Prostate gland (tissue), 2 donors: Measurements from ENCODE around the gene OR5B17. TPM values are rescaled to one million over a fixed set of nuclear protein-coding genes. Genes with fewer than 3 reads are reported as not detected.

ENCODE experiments used
- DNase-seq: peaks from one replicate; pipeline ENCODE4 v3.0.0-alpha.2; 2019; ENCODE audit warnings: low spot score
- H3K27ac ChIP-seq, 2 donors: fragments of 200-600 bp; sonication (generic); 2 replicates each; pipeline ENCODE4 v1.5.1; 2017 to 2019
- H3K27me3 ChIP-seq: fragments of 200-600 bp; sonication (generic); replicated peaks from 2 replicates; pipeline ENCODE4 v1.5.1; 2019; ENCODE audit not compliant: insufficient read depth
- H3K36me3 ChIP-seq, 2 donors: fragments of 200-600 bp; sonication (generic); 1 replicate in 1 of 2; 2 replicates in 1 of 2; pipeline versions ENCODE4 v1.5.1 to v1.8.1; 2017 to 2019
- H3K4me1 ChIP-seq: fragments of 200-600 bp; sonication (generic); replicated peaks from 2 replicates; pipeline ENCODE4 v1.5.1; 2019
- H3K4me3 ChIP-seq, 2 donors: fragments of 200-600 bp; sonication (generic); 2 replicates each; pipeline ENCODE4 v1.5.1; 2017 to 2019
- H3K9me3 ChIP-seq: fragments of 200-600 bp; sonication (generic); 2 replicates; pipeline ENCODE4 v1.5.1; 2017
- POLR2A ChIP-seq: fragments of 450-650 bp; IDR thresholded peaks from one replicate; pipeline ENCODE4 v1.6.1; 2016; ENCODE audit warnings: antibody characterized with exemption, mild to moderate bottlenecking
- POLR2AphosphoS5 ChIP-seq: sonication (generic); formaldehyde crosslinking; IDR thresholded peaks from one replicate; pipeline ENCODE4 v1.6.1; 2017; ENCODE audit warnings: antibody characterized with exemption
- WGBS: methylation state at CpG from one replicate; pipeline ENCODE4 v1.1.5; 2018; 5-methylcytosine and 5-hydroxymethylcytosine counted together
- intact Hi-C: fragments of 100-400 bp; cut with DNase I; formaldehyde crosslinking; loops from one replicate; pipeline ENCODE4 v1.14.2; 2022
- total RNA-seq, 2 donors: library from RNA; depleted of rRNA; stranded (reverse); fragments of >200 nt; gene quantifications; one replicate each; pipeline ENCODE4 v1.1.0, GENCODE V29; 2016
- TF ChIP-seq, protein P1 (sequence below), 4 experiments: fragments of 200-600 bp in 2 of 4; fragments of 450-650 bp in 2 of 4; sonication (generic) in 2 of 4; IDR thresholded peaks; 1 replicate in 3 of 4; 2 replicates in 1 of 4; pipeline ENCODE4 v1.5.1; 2016 to 2019; ENCODE audit warnings: antibody characterized with exemption in 4 of 4, mild to moderate bottlenecking in 2 of 4, moderate library complexity in 2 of 4

Gene OR5B17
- total RNA-seq, 2 donors from 2014 or later = not detected

DNA sequence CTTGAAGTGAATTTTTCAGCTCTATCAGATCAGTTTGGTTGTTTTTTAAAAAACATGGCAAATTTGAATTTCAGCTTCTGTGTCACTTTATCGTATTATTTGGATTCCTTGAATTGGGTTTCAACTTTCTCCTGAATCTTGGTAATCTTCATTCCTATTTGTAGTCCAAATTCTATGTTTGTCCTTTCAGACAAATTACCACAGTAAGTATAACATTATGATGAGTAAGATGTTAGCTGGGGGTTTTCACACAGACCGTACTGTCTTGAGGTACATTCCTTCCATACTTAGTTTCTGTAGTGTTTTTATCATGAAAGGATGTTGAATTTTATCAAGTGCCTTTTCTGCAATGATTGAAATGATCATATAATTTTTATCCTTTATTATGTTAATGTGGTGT, 28.0 kb downstream of the OR5B17 start:
- 80% methylated on average over 2 of the region's 2 CpGs for WGBS
- no peaks in the 10 kb centered on the region for H3K9me3 ChIP-seq
- H3K27ac ChIP-seq = no peak overlapping the region
- no peaks in the 10 kb centered on the region for H3K4me1 ChIP-seq
- no peaks in the 10 kb centered on the region for H3K27me3 ChIP-seq
- H3K4me3 ChIP-seq = no peak overlapping the region
- no peaks in the 10 kb centered on the region for H3K36me3 ChIP-seq
- intact Hi-C loops = no loop called here
- no peak for DNase-seq
- TF ChIP-seq, protein P1, sequence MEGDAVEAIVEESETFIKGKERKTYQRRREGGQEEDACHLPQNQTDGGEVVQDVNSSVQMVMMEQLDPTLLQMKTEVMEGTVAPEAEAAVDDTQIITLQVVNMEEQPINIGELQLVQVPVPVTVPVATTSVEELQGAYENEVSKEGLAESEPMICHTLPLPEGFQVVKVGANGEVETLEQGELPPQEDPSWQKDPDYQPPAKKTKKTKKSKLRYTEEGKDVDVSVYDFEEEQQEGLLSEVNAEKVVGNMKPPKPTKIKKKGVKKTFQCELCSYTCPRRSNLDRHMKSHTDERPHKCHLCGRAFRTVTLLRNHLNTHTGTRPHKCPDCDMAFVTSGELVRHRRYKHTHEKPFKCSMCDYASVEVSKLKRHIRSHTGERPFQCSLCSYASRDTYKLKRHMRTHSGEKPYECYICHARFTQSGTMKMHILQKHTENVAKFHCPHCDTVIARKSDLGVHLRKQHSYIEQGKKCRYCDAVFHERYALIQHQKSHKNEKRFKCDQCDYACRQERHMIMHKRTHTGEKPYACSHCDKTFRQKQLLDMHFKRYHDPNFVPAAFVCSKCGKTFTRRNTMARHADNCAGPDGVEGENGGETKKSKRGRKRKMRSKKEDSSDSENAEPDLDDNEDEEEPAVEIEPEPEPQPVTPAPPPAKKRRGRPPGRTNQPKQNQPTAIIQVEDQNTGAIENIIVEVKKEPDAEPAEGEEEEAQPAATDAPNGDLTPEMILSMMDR (IDR thresholded peaks at IDR 0.05) = no peak
- TF ChIP-seq POLR2AphosphoS5 (no peak), POLR2A (no peak)

DNA sequence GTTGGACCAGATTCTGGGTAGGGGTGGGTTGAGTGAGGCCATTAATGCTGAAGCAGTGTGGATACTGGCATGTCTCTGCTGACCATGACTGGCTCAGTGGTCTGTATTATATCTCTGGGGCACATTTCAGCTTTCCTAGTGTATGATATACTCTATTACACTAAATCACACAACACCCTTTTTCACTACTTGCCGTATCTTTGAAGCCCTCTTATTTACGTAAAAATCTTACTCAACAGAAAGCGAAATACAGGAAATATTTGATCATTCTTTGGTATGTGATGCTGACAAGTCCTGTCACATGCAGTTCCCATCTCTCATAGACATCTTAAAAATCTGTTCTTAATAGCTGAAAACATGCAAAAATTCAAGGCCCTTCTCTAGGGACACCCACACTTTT, 40.3 kb downstream of the OR5B17 start:
- Histone ChIP-seq H3K27ac (no peak overlapping the region), H3K4me3 (no peak overlapping the region), H3K4me1 (no peaks in the 10 kb centered on the region), H3K36me3 (no peaks in the 10 kb centered on the region), H3K9me3 (no peaks in the 10 kb centered on the region), H3K27me3 (no peaks in the 10 kb centered on the region)
- intact Hi-C loops = no loop called here
- TF ChIP-seq POLR2AphosphoS5 (no peak), POLR2A (no peak)
- TF ChIP-seq, protein P1 (IDR thresholded peaks at IDR 0.05) = no peak
- WGBS = 62% methylated on average over 3 of the region's 3 CpGs
- no peak for DNase-seq

DNA sequence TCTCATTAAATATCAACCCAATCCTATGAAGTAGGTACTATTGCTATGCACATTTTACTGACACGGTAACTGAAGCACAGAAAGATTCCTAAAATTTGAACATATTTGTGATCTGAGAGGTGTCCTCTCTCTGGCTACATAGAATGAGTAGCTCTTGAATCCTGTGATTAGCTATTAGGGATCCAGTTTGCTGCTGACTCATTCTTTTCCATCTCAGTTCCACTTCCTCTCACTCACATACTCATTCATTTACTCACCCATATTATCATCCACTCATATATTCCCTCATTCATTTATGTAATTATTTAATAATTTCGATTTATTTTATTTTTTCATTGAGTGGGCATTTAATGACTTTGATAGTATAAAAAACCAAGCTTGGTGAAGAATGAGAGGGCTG, 42.7 kb downstream of the OR5B17 start:
- no peak for DNase-seq
- H3K27me3 ChIP-seq = no peaks in the 10 kb centered on the region
- intact Hi-C loops = no loop called here
- no peak overlapping the region for H3K27ac ChIP-seq
- H3K36me3 ChIP-seq = no peaks in the 10 kb centered on the region
- WGBS = 78% methylated on average over 2 of the region's 2 CpGs
- no peak overlapping the region for H3K4me3 ChIP-seq
- TF ChIP-seq POLR2A (no peak), POLR2AphosphoS5 (no peak)
- TF ChIP-seq, protein P1 (IDR thresholded peaks at IDR 0.05) = no peak
- no peaks in the 10 kb centered on the region for H3K9me3 ChIP-seq
- no peaks in the 10 kb centered on the region for H3K4me1 ChIP-seq

Other genes starting within 250 kb of the OR5B17 start
- not detected for gene OR9I1, start 233.5 kb downstream of the OR5B17 start, total RNA-seq
- under 1 TPM in 1 of 2 donors, not detected in 1; 0.34 TPM for gene OR9Q2, start 170.0 kb downstream of the OR5B17 start, total RNA-seq
- not detected for gene OR1S2, start 154.9 kb downstream of the OR5B17 start, total RNA-seq
- gene OR1S1, start 146.3 kb downstream of the OR5B17 start, total RNA-seq = not detected
- not detected for gene OR10Q1, start 130.2 kb downstream of the OR5B17 start, total RNA-seq
- not detected for gene OR10W1, start 90.8 kb downstream of the OR5B17 start, total RNA-seq
- not detected for gene OR5B3, start 47.8 kb upstream of the OR5B17 start, total RNA-seq
- gene OR5B2, start 69.1 kb upstream of the OR5B17 start, total RNA-seq = not detected
- not detected for gene OR5B12, start 83.2 kb upstream of the OR5B17 start, total RNA-seq
- gene OR5B21, start 149.0 kb upstream of the OR5B17 start, total RNA-seq = not detected
- gene LPXN, start 216.8 kb upstream of the OR5B17 start, total RNA-seq = 1 to 10 TPM; 5.4 to 9.4 TPM
- gene ZFP91, start 220.0 kb upstream of the OR5B17 start, total RNA-seq = 10 to 100 TPM; 34.0 to 70.7 TPM